Astrocyte of the hippocampus (primary cell): Measurements from ENCODE around the gene CSTA.

Experiments
- DNase-seq: peaks from one replicate; pipeline ENCODE4 v3.0.0; 2011; ENCODE audit warnings: low read depth, low spot score

The CSTA gene

GRCh38 chr3:122377975-122378374 is 52.9 kb downstream of the CSTA start:
- no peak for DNase-seq

GRCh38 chr3:122382888-122383666 is 58.0 kb downstream of the CSTA start, which contains the start of gene MIX23:
TSS of gene MIX23 (minus strand) at chr3:122383231. CDS start at chr3:122383224, 7 bp downstream.
- DNase-seq, result peak; percentile 91

- peak; percentile 96 for DNase-seq
Observed at GRCh38 chr3:122383771-122384697, 59.0 kb downstream of the CSTA start, which contains the start of gene FAM162A. TSS of gene FAM162A (plus strand) at chr3:122384182. CDS start at chr3:122384266, 84 bp downstream.

GRCh38 chr3:122387709-122388108 is 62.7 kb downstream of the CSTA start:
- DNase-seq, result no peak

- no peak for DNase-seq
Observed at GRCh38 chr3:122389197-122389596, 64.1 kb downstream of the CSTA start.

- DNase-seq, result no peak
Observed at GRCh38 chr3:122389892-122390291, 64.8 kb downstream of the CSTA start.

GRCh38 chr3:122390665-122391064 is 65.6 kb downstream of the CSTA start:
- no peak for DNase-seq
